OCI-LY7 (cell line): ENCODE data around the gene SULT1E1. TPM values are rescaled to one million over a fixed set of nuclear protein-coding genes. Genes with fewer than 3 reads are reported as not detected.

ENCODE experiments used
- BruUV-seq: library from RNA; stranded (reverse); fragments of 400-500 nt; replicated peaks from 2 replicates; lab custom pipeline; 2021; lab: Mats Ljungman, UMichigan
- CTCF ChIA-PET: fragments of 300-600 bp; sonication (Branson Sonifier 250); formaldehyde crosslinking; loops from one replicate; lab custom pipeline; 2022; ENCODE audit warnings: antibody characterized with exemption; ENCODE audit not compliant: unreplicated experiment; lab: Charles Lee
- POLR2A ChIA-PET: fragments of 300-600 bp; sonication (Branson Sonifier 250); formaldehyde crosslinking; loops from one replicate; lab custom pipeline; 2022; ENCODE audit warnings: antibody characterized with exemption; lab: Charles Lee
- DNase-seq: peaks from one replicate; pipeline ENCODE4 v3.0.0-alpha.2; 2015; ENCODE audit warnings: low spot score
- H2AFZ ChIP-seq: fragments of 200-600 bp; sonication (generic), shearing (Covaris generic); 2 replicates; pipeline ENCODE4 v1.6.1; 2014; ENCODE audit warnings: mild to moderate bottlenecking, antibody characterized with exemption, low read length, moderate library complexity
- H3K27ac ChIP-seq: fragments of 200-600 bp; sonication (generic); 2 replicates; pipeline ENCODE4 v1.5.1; 2014; ENCODE audit warnings: mixed run types, low read depth, mild to moderate bottlenecking, moderate library complexity, low read length, inconsistent platforms; ENCODE audit not compliant: poor library complexity, severe bottlenecking
- H3K36me3 ChIP-seq: fragments of 200-600 bp; sonication (generic); 2 replicates; pipeline ENCODE4 v1.6.1; 2014; ENCODE audit warnings: mild to moderate bottlenecking, antibody characterized with exemption, low read length, moderate library complexity, mixed read lengths; ENCODE audit not compliant: insufficient read depth
- H3K4me1 ChIP-seq: fragments of 200-600 bp; sonication (generic); 2 replicates; pipeline ENCODE4 v1.5.1; 2014; ENCODE audit warnings: mild to moderate bottlenecking, low read length; ENCODE audit not compliant: insufficient read depth, poor library complexity, severe bottlenecking
- H3K4me2 ChIP-seq: fragments of 200-600 bp; sonication (generic); 2 replicates; pipeline ENCODE4 v1.6.1; 2014; ENCODE audit warnings: mild to moderate bottlenecking, low read length
- H3K4me3 ChIP-seq: fragments of 200-600 bp; sonication (generic); 2 replicates; pipeline ENCODE4 v1.5.1; 2014; ENCODE audit warnings: mild to moderate bottlenecking, low read depth, low read length; ENCODE audit not compliant: poor library complexity, severe bottlenecking
- H3K79me2 ChIP-seq: fragments of 200-600 bp; sonication (generic); 2 replicates; pipeline ENCODE4 v1.6.1; 2016; ENCODE audit warnings: low read depth, mild to moderate bottlenecking, low read length, moderate library complexity, mixed read lengths; ENCODE audit not compliant: insufficient read depth
- H3K9me2 ChIP-seq: fragments of 200-600 bp; sonication (generic); 2 replicates; pipeline ENCODE4 v1.6.1; 2016; ENCODE audit warnings: mild to moderate bottlenecking, low read length, mixed read lengths; ENCODE audit not compliant: insufficient read depth
- H3K9me3 ChIP-seq: fragments of 200-600 bp; sonication (generic); 2 replicates; pipeline ENCODE4 v1.6.1; 2014; ENCODE audit warnings: mild to moderate bottlenecking, mixed run types, low read length, mixed read lengths
- H4K20me1 ChIP-seq: fragments of 200-600 bp; sonication (generic); 2 replicates; pipeline ENCODE4 v1.6.1; 2014; ENCODE audit warnings: mild to moderate bottlenecking, antibody characterized with exemption, low read length, moderate library complexity, mixed read lengths; ENCODE audit not compliant: insufficient read depth
- EZH2phosphoT487 ChIP-seq: fragments of 200-600 bp; sonication (generic); IDR thresholded peaks from 2 replicates; pipeline ENCODE4 v1.6.1; 2018; ENCODE audit warnings: low read depth, borderline replicate concordance, mild to moderate bottlenecking, mixed run types, antibody characterized with exemption, low read length, moderate library complexity, mixed read lengths
- intact Hi-C: fragments of 100-400 bp; cut with micrococcal nuclease; formaldehyde crosslinking; loops from one replicate; pipeline ENCODE4 v1.10.0; 2022; ENCODE audit not compliant: unreplicated experiment
- total RNA-seq, 2 experiments: library from RNA; depleted of rRNA in 1 of 2; stranded (reverse); fragments of >200 nt in 1 of 2; shearing (Covaris generic) in 1 of 2; gene quantifications; 2 replicates each; pipeline ENCODE4 v1.2.3, GENCODE V29; 2014 to 2022
- TF ChIP-seq, protein P1 (sequence below): fragments of 200-600 bp; sonication (generic); conservative IDR thresholded peaks from 2 replicates; pipeline ENCODE4 v1.5.1; 2014; ENCODE audit warnings: mild to moderate bottlenecking, antibody characterized with exemption, low read length, moderate library complexity, mixed read lengths

SULT1E1 gene
- total RNA-seq, 2 experiments from 2014 or later = not detected

- no peak for DNase-seq
- no peaks in the 10 kb centered on the region for H4K20me1 ChIP-seq
- ChIA-PET CTCF (no interaction called here), POLR2A (no interaction called here)
- no peak overlapping the region for H3K27ac ChIP-seq
- no peaks in the 10 kb centered on the region for H3K4me1 ChIP-seq
- H3K4me2 ChIP-seq = no peak overlapping the region
- no peaks in the 10 kb centered on the region for H3K36me3 ChIP-seq
- BruUV-seq = no TSS peak
- H2AFZ ChIP-seq = no peak overlapping the region
- no peaks in the 10 kb centered on the region for H3K9me2 ChIP-seq
- intact Hi-C loops = no loop called here
- no peak overlapping the region for H3K4me3 ChIP-seq
- TF ChIP-seq, protein P1, sequence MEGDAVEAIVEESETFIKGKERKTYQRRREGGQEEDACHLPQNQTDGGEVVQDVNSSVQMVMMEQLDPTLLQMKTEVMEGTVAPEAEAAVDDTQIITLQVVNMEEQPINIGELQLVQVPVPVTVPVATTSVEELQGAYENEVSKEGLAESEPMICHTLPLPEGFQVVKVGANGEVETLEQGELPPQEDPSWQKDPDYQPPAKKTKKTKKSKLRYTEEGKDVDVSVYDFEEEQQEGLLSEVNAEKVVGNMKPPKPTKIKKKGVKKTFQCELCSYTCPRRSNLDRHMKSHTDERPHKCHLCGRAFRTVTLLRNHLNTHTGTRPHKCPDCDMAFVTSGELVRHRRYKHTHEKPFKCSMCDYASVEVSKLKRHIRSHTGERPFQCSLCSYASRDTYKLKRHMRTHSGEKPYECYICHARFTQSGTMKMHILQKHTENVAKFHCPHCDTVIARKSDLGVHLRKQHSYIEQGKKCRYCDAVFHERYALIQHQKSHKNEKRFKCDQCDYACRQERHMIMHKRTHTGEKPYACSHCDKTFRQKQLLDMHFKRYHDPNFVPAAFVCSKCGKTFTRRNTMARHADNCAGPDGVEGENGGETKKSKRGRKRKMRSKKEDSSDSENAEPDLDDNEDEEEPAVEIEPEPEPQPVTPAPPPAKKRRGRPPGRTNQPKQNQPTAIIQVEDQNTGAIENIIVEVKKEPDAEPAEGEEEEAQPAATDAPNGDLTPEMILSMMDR = no peak
- TF ChIP-seq EZH2phosphoT487 = no peak
- H3K9me3 ChIP-seq = no peaks in the 10 kb centered on the region
- no peaks in the 10 kb centered on the region for H3K79me2 ChIP-seq
Measured at GRCh38 chr4:69860521-69861298, 765 bp upstream of the SULT1E1 start.

DNA sequence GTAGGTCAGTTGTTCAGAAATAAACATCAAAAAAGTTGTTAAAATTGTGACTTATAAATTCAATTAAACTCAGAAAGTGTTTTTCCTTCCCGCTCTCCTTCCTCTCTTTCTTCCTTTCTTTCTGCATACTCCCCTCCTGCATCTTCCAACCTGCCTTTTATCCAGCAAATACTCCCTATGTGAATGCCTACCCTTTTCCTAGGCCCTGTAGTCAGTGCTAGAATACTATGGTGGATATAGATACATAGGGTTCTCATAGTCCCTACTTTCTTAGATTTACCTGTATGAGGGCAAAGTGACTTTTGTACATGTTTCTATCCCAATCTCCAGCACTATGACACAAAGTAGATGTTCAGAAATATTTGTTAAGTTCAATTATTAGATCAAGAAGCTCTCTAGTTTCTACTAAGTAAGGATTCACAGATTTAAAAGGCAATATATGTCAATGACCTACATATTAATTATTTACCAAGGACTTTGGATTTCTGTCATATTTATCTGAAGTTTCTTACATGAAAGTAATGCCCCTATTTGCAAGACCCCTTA lies 732 bp downstream of the SULT1E1 start:
- CTCF ChIA-PET = no interaction called here
- TF ChIP-seq, protein P1 = no peak
- TF ChIP-seq EZH2phosphoT487 = no peak
- BruUV-seq = no TSS peak

GRCh38 chr4:69858690-69859089 lies 1.3 kb downstream of the SULT1E1 start:
- BruUV-seq = no TSS peak
- ChIA-PET CTCF (no interaction called here), POLR2A (no interaction called here)
- no peak for DNase-seq
- no peaks in the 10 kb centered on the region for H3K79me2 ChIP-seq
- no peak overlapping the region for H2AFZ ChIP-seq
- no peaks in the 10 kb centered on the region for H3K9me2 ChIP-seq
- no peaks in the 10 kb centered on the region for H4K20me1 ChIP-seq
- H3K36me3 ChIP-seq = no peaks in the 10 kb centered on the region
- no peaks in the 10 kb centered on the region for H3K4me1 ChIP-seq
- no peak overlapping the region for H3K4me2 ChIP-seq
- intact Hi-C loops = no loop called here
- no peak overlapping the region for H3K4me3 ChIP-seq
- no peak overlapping the region for H3K27ac ChIP-seq
- TF ChIP-seq, protein P1 = no peak
- no peak for TF ChIP-seq EZH2phosphoT487
- H3K9me3 ChIP-seq = no peaks in the 10 kb centered on the region

More for the DNA sequence above, 732 bp downstream of the SULT1E1 start:
- H3K79me2 ChIP-seq = no peaks in the 10 kb centered on the region
- H3K9me3 ChIP-seq = no peaks in the 10 kb centered on the region
- H3K9me2 ChIP-seq = no peaks in the 10 kb centered on the region
- no peak overlapping the region for H3K27ac ChIP-seq
- no peak for DNase-seq
- H3K4me1 ChIP-seq = no peaks in the 10 kb centered on the region
- H3K4me3 ChIP-seq = no peak overlapping the region
- no peak overlapping the region for H3K4me2 ChIP-seq
- intact Hi-C loops = no loop called here
- no peaks in the 10 kb centered on the region for H4K20me1 ChIP-seq
- no peaks in the 10 kb centered on the region for H3K36me3 ChIP-seq
- POLR2A ChIA-PET = interaction anchor here (0.6 kb wide), 1 partner anchor 45 kb away, joined by 3 read pairs; no protein-coding TSS in a partner anchor
- H2AFZ ChIP-seq = no peak overlapping the region
